Ectodermal cell (in vitro differentiated cells): ENCODE results near the gene MAGI2.
"Not testable (repeated sequence)": the region's sequence is repeated elsewhere in the genome, so short reads cannot be mapped to it uniquely, and the experiment has no call there.

Experiments used
- H3K27ac ChIP-seq: 2 replicates; pipeline ENCODE4 v1.7.0; 2013; ENCODE audit warnings: mild to moderate bottlenecking, low read depth, low read length; ENCODE audit not compliant: insufficient read depth, poor library complexity, severe bottlenecking
- H3K27me3 ChIP-seq: 2 replicates; pipeline ENCODE4 v1.7.0; 2013; ENCODE audit warnings: mild to moderate bottlenecking, low read length; ENCODE audit not compliant: insufficient read depth, control insufficient read depth, poor library complexity, severe bottlenecking
- H3K36me3 ChIP-seq: one replicate; pipeline ENCODE4 v1.7.0; 2013; ENCODE audit warnings: low read length; ENCODE audit not compliant: control insufficient read depth, insufficient read depth
- H3K4me1 ChIP-seq: one replicate; pipeline ENCODE4 v1.7.0; 2013; ENCODE audit warnings: low read length; ENCODE audit not compliant: control insufficient read depth, insufficient read depth
- H3K4me3 ChIP-seq: 2 replicates; pipeline ENCODE4 v1.7.0; 2013; ENCODE audit warnings: low read depth, low read length, control low read depth; ENCODE audit not compliant: insufficient read depth
- H3K9me3 ChIP-seq: 2 replicates; pipeline ENCODE4 v1.7.0; 2013; ENCODE audit warnings: mild to moderate bottlenecking, low read length, moderate library complexity; ENCODE audit not compliant: control insufficient read depth
- WGBS, 2 experiments: methylation state at CpG; one replicate each; pipeline ENCODE4 v1.1.7; 2013; ENCODE audit warnings: missing lambda C conversion rate in 2 of 2; 5-methylcytosine and 5-hydroxymethylcytosine counted together

The MAGI2 gene

GRCh38 chr7:78264105-78264504, 1189.4 kb downstream of the MAGI2 start:
- Histone ChIP-seq H3K4me3 (no peak overlapping the region), H3K27ac (no peak overlapping the region), H3K9me3 (no peaks in the 10 kb centered on the region), H3K36me3 (no peaks in the 10 kb centered on the region), H3K4me1 (no peaks in the 10 kb centered on the region), H3K27me3 (no peaks in the 10 kb centered on the region)
- WGBS, 2 experiments = 90 to 95% methylated on average over 1 of the region's 1 CpG

- no peaks in the 10 kb centered on the region for H3K27me3 ChIP-seq
- H3K4me3 ChIP-seq = no peak overlapping the region
- no CpG with 5 or more reads among the region's 1 CpG for WGBS, 2 experiments
Observed at GRCh38 chr7:78261739-78262138, 1191.7 kb downstream of the MAGI2 start.

DNA sequence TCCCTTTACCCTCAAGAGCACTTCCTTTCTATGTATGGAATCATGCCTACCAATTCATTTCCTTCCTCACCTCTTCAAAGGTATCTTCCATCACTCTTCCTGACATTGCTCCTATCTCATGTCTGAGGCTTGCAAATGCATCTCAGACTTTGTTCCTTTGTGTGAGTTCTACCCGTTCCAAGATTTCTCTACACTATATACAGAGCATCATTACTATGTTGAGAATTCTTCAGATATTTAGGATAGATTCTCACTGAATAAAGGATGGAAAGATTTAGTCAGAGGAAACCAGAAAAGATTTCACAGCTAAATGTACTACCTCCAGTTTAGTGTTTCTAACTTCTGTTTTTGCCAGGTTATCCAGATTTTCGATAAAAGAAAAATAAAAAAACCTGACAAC, 1192.2 kb downstream of the MAGI2 start:
- Histone ChIP-seq H3K27me3 (no peaks in the 10 kb centered on the region), H3K27ac (no peak overlapping the region), H3K4me1 (no peaks in the 10 kb centered on the region), H3K4me3 (no peak overlapping the region), H3K36me3 (no peaks in the 10 kb centered on the region), H3K9me3 (no peaks in the 10 kb centered on the region)
- 100% methylated on average over 1 of the region's 2 CpGs for WGBS, 2 experiments

More at GRCh38 chr7:78261739-78262138, 1191.7 kb downstream of the MAGI2 start:
- no peaks in the 10 kb centered on the region for H3K36me3 ChIP-seq
- no peaks in the 10 kb centered on the region for H3K9me3 ChIP-seq
- H3K27ac ChIP-seq = no peak overlapping the region
- no peaks in the 10 kb centered on the region for H3K4me1 ChIP-seq

GRCh38 chr7:78260826-78261225, 1192.6 kb downstream of the MAGI2 start:
- Histone ChIP-seq H3K36me3 (no peaks in the 10 kb centered on the region), H3K27me3 (no peaks in the 10 kb centered on the region), H3K9me3 (no peaks in the 10 kb centered on the region), H3K4me3 (no peak overlapping the region), H3K27ac (no peak overlapping the region), H3K4me1 (no peaks in the 10 kb centered on the region)
- WGBS, 2 experiments = 89 to 90% methylated on average over 1 of the region's 1 CpG

GRCh38 chr7:78254726-78255055, 1198.8 kb downstream of the MAGI2 start:
- Histone ChIP-seq H3K27me3 (no peaks in the 10 kb centered on the region), H3K36me3 (no peaks in the 10 kb centered on the region), H3K27ac (no peak overlapping the region), H3K4me3 (no peak overlapping the region), H3K4me1 (no peaks in the 10 kb centered on the region), H3K9me3 (no peaks in the 10 kb centered on the region)
- 89 to 96% methylated on average over 3 of the region's 3 CpGs for WGBS, 2 experiments

- H3K27me3 ChIP-seq = no peaks in the 10 kb centered on the region
- 90 to 92% methylated on average over 2 to 3 of the region's 4 CpGs for WGBS, 2 experiments
- H3K4me1 ChIP-seq = no peaks in the 10 kb centered on the region
- H3K9me3 ChIP-seq = no peaks in the 10 kb centered on the region
- no peaks in the 10 kb centered on the region for H3K36me3 ChIP-seq
- H3K27ac ChIP-seq = no peak overlapping the region
- H3K4me3 ChIP-seq = no peak overlapping the region
Observed at GRCh38 chr7:78253850-78254725, 1199.4 kb downstream of the MAGI2 start.

GRCh38 chr7:78248867-78249266, 1204.6 kb downstream of the MAGI2 start:
- no peak overlapping the region for H3K27ac ChIP-seq
- no peaks in the 10 kb centered on the region for H3K9me3 ChIP-seq
- H3K36me3 ChIP-seq = no peaks in the 10 kb centered on the region
- 86 to 95% methylated on average over 2 to 4 of the region's 4 CpGs for WGBS, 2 experiments
- H3K4me1 ChIP-seq = no peaks in the 10 kb centered on the region
- no peak overlapping the region for H3K4me3 ChIP-seq
- H3K27me3 ChIP-seq = no peaks in the 10 kb centered on the region

DNA sequence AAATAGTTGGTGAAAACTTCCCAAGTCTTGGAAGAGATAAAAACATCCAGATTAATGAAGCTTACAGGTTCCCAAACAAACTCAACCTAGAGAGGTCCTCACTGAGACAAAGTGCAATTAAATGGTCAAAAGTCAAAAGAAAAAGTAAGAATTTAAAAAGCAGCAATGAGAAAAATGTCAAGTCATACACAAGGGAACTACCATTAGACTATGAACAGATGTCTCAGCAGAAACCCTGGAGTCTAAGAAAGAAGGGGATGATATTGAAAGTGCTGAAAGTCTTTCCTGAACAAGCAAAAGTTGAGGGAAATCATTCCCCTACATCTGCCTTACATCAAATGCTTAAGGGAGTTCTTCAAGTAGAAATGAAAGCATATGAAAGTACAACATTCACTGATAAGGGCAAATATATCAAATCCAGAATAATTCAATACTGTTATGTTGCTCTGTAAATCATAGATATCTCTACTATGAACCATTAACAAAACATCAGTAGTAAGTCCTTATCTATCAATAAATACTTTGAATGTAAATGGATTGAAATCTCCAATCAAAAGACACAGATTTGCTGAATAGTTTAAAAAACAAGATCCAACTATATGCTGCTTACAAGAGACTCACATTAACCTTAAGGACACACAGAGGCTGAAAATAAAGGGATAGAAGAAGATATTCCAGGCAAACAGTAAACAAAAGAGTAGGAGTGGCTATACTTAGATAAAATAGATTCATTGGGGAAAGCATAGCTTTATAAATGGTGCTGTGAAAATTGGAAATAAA, 1205.4 kb downstream of the MAGI2 start:
- Histone ChIP-seq H3K4me1 (no peaks in the 10 kb centered on the region), H3K27me3 (no peaks in the 10 kb centered on the region), H3K36me3 (no peaks in the 10 kb centered on the region), H3K27ac (no peak overlapping the region), H3K4me3 (no peak overlapping the region), H3K9me3 (no peaks in the 10 kb centered on the region)

GRCh38 chr7:78240179-78240578, 1213.3 kb downstream of the MAGI2 start:
- not testable (repeated sequence) for H3K4me3 ChIP-seq, H3K4me1 ChIP-seq, H3K27me3 ChIP-seq, H3K36me3 ChIP-seq, H3K9me3 ChIP-seq, H3K27ac ChIP-seq
- WGBS, 2 experiments = 92 to 96% methylated on average over 1 of the region's 1 CpG

- 95 to 96% methylated on average over 2 of the region's 3 CpGs for whole genome bisulfite sequencing, 2 experiments
- Histone ChIP-seq H3K4me1 (no peaks in the 10 kb centered on the region), H3K27me3 (no peaks in the 10 kb centered on the region), H3K4me3 (no peak overlapping the region), H3K9me3 (no peaks in the 10 kb centered on the region), H3K27ac (no peak overlapping the region), H3K36me3 (no peaks in the 10 kb centered on the region)
Observed at GRCh38 chr7:78234634-78235033, 1218.8 kb downstream of the MAGI2 start.
